Ectodermal cell (in vitro differentiated cells): ENCODE measurements around the gene ZCCHC7. TPM values are rescaled to one million over a fixed set of nuclear protein-coding genes. Genes with fewer than 3 reads are reported as not detected.
A peak's percentile ranks its signal among the peaks of the same experiment; 100 is the strongest.
"Not testable (repeated sequence)": the region's sequence is repeated elsewhere in the genome, so short reads cannot be mapped to it uniquely, and the experiment has no call there.

Experiments
- H3K27ac ChIP-seq: 2 replicates; pipeline ENCODE4 v1.7.0; 2013; ENCODE audit warnings: mild to moderate bottlenecking, low read depth, low read length; ENCODE audit not compliant: insufficient read depth, poor library complexity, severe bottlenecking
- H3K27me3 ChIP-seq: 2 replicates; pipeline ENCODE4 v1.7.0; 2013; ENCODE audit warnings: mild to moderate bottlenecking, low read length; ENCODE audit not compliant: insufficient read depth, control insufficient read depth, poor library complexity, severe bottlenecking
- H3K36me3 ChIP-seq: one replicate; pipeline ENCODE4 v1.7.0; 2013; ENCODE audit warnings: low read length; ENCODE audit not compliant: control insufficient read depth, insufficient read depth
- H3K4me1 ChIP-seq: one replicate; pipeline ENCODE4 v1.7.0; 2013; ENCODE audit warnings: low read length; ENCODE audit not compliant: control insufficient read depth, insufficient read depth
- H3K4me3 ChIP-seq: 2 replicates; pipeline ENCODE4 v1.7.0; 2013; ENCODE audit warnings: low read depth, low read length, control low read depth; ENCODE audit not compliant: insufficient read depth
- H3K9me3 ChIP-seq: 2 replicates; pipeline ENCODE4 v1.7.0; 2013; ENCODE audit warnings: mild to moderate bottlenecking, low read length, moderate library complexity; ENCODE audit not compliant: control insufficient read depth
- WGBS, 2 experiments: methylation state at CpG; one replicate each; pipeline ENCODE4 v1.1.7; 2013; ENCODE audit warnings: missing lambda C conversion rate in 2 of 2; 5-methylcytosine and 5-hydroxymethylcytosine counted together
- polyA plus RNA-seq, 4 experiments: library from polyadenylated mRNA; stranded (reverse); fragments of 50-300 nt; gene quantifications; one replicate each; pipeline ENCODE4 v1.2.3, GENCODE V29; 2013

Gene ZCCHC7
- polyA plus RNA-seq (2013, experiment 1 of 4): 32.0 TPM
- polyA plus RNA-seq (2013, experiment 2 of 4): 33.0 TPM
- polyA plus RNA-seq (2013, experiment 3 of 4): 28.3 TPM
- 30.1 TPM for polyA plus RNA-seq (2013, experiment 4 of 4)

GRCh38 chr9:37119907-37120842 is at the start of gene ZCCHC7:
TSS of gene ZCCHC7 (plus strand) at chr9:37120574.
- Histone ChIP-seq H3K4me1 (no peaks in the 10 kb centered on the region), H3K27me3 (no peaks in the 10 kb centered on the region), H3K9me3 (no peaks in the 10 kb centered on the region), H3K4me3 (peak within 1 kb of the TSS; percentile 72), H3K27ac (no peak within 1 kb of the TSS), H3K36me3 (no peaks in the 10 kb centered on the region)
- 6% methylated on average over 82 of the region's 82 CpGs for WGBS, 2 experiments

DNA sequence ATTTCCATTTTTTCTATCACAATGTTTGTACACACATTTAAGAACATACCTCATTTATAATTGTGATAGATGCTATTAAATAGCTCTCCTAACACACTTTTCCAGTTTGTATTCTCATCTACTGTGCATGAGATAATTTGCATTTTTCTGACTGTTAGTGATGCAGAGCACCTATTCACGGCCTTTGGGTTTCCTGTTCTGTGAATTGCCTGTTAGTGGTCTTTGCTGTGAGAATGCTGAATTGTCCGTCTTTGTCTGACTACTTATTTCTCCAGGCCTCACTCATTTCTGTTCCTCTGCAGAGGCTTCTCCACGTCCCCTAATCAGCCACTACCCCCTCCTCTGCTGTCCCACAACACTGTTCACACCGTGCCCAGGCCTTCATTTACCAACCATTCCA is 45.6 kb upstream of the ZCCHC7 start:
- 85 to 87% methylated on average over 3 to 4 of the region's 4 CpGs for WGBS, 2 experiments
- H3K4me3 ChIP-seq, H3K27ac ChIP-seq, H3K36me3 ChIP-seq, H3K9me3 ChIP-seq, H3K4me1 ChIP-seq: not testable (repeated sequence)
- H3K27me3 ChIP-seq: peaks cover 10% of the 10 kb centered on the region

DNA sequence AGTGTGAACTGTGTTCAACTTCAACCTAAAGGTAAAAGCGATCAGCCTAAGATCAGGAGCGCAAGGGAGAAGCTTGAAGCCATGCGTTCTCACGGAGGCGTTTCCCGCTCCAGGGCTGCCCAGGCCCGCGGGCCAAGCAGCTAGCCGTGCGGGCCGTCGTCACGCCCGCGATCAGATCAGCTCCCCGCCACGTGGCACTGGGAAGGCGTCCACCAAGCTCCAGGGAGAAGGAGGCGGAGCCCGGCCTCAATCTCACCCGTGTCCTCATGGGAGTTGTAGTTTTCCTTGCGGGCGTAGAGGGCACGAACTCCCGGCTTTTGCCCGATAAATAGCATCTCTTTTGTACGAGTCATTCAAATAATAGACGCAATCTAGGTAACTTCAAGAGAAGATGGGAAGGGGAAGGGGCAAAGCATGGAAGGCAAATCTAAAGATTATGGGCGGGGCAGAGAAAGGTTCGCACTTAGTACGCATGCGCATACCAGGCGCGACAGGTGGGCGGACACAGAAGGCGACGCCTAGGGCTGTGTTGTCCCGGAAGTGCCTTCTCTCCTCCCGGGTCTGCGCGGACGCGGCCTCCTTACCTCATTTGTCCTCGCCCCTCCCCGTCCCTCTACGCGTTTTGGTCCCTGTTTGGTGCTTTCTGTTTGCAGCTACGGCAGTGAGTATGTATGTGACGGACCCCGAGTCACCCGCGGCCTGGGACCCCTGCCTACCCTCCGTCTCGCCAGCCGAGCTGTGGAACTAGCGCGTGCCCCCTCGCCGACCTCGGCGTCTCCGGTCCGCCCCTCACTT is 40.8 kb upstream of the ZCCHC7 start:
- Histone ChIP-seq H3K9me3 (peaks cover 4% of the 10 kb centered on the region), H3K4me1 (no peaks in the 10 kb centered on the region), H3K36me3 (no peaks in the 10 kb centered on the region), H3K4me3 (peak overlapping the region; percentile 70), H3K27me3 (peaks cover 10% of the 10 kb centered on the region), H3K27ac (no peak overlapping the region)
- WGBS, 2 experiments: 3 to 4% methylated on average over 63 of the region's 63 CpGs

GRCh38 chr9:37080165-37080628 is 40.2 kb upstream of the ZCCHC7 start:
- Histone ChIP-seq H3K4me3 (peak overlapping the region; percentile 70), H3K27me3 (peaks cover 10% of the 10 kb centered on the region)
- H3K4me1 ChIP-seq, H3K9me3 ChIP-seq, H3K36me3 ChIP-seq, H3K27ac ChIP-seq: not testable (repeated sequence)
- 0 to 1% methylated on average over 32 of the region's 32 CpGs for WGBS, 2 experiments

GRCh38 chr9:37081507-37081906 is 38.9 kb upstream of the ZCCHC7 start:
- WGBS, 2 experiments: 93 to 94% methylated on average over 20 of the region's 20 CpGs
- not testable (repeated sequence) for H3K9me3 ChIP-seq, H3K36me3 ChIP-seq, H3K4me1 ChIP-seq, H3K4me3 ChIP-seq, H3K27ac ChIP-seq
- peaks cover 10% of the 10 kb centered on the region for H3K27me3 ChIP-seq

GRCh38 chr9:37082214-37082765 is 38.1 kb upstream of the ZCCHC7 start:
- H3K36me3 ChIP-seq: peaks cover 8% of the 10 kb centered on the region
- 91 to 98% methylated on average over 4 of the region's 4 CpGs for WGBS, 2 experiments
- H3K4me3 ChIP-seq: no peak overlapping the region
- H3K27ac ChIP-seq: no peak overlapping the region
- peaks cover 4% of the 10 kb centered on the region for H3K9me3 ChIP-seq
- peaks cover 10% of the 10 kb centered on the region for H3K27me3 ChIP-seq
- H3K4me1 ChIP-seq: no peaks in the 10 kb centered on the region

- no peak overlapping the region for H3K27ac ChIP-seq
Observed at GRCh38 chr9:37083654-37084053, 36.7 kb upstream of the ZCCHC7 start.

GRCh38 chr9:37085233-37085632 is 35.1 kb upstream of the ZCCHC7 start:
- peaks cover 16% of the 10 kb centered on the region for H3K36me3 ChIP-seq
- WGBS, 2 experiments: 100% methylated on average over 1 of the region's 1 CpG

More at GRCh38 chr9:37083654-37084053, 36.7 kb upstream of the ZCCHC7 start:
- Histone ChIP-seq H3K4me1 (no peaks in the 10 kb centered on the region), H3K27me3 (peaks cover 6% of the 10 kb centered on the region), H3K36me3 (peaks cover 16% of the 10 kb centered on the region), H3K4me3 (no peak overlapping the region), H3K9me3 (peaks cover 2% of the 10 kb centered on the region)

GRCh38 chr9:37092714-37093295 is 27.6 kb upstream of the ZCCHC7 start:
- not testable (repeated sequence) for H3K36me3 ChIP-seq, H3K27me3 ChIP-seq, H3K9me3 ChIP-seq, H3K4me3 ChIP-seq, H3K27ac ChIP-seq, H3K4me1 ChIP-seq
- 93 to 100% methylated on average over 2 of the region's 5 CpGs for WGBS, 2 experiments

More at GRCh38 chr9:37085233-37085632, 35.1 kb upstream of the ZCCHC7 start:
- Histone ChIP-seq H3K27ac (no peak overlapping the region), H3K27me3 (no peaks in the 10 kb centered on the region), H3K4me3 (no peak overlapping the region), H3K9me3 (no peaks in the 10 kb centered on the region), H3K4me1 (no peaks in the 10 kb centered on the region)
